ENCODE data around the gene ADGRD1. TPM values are rescaled to one million over a fixed set of nuclear protein-coding genes. Genes with fewer than 3 reads are reported as not detected.

Gene ADGRD1
- total RNA-seq, 1 donor from 2014 or later, result 1.7 TPM

DNA sequence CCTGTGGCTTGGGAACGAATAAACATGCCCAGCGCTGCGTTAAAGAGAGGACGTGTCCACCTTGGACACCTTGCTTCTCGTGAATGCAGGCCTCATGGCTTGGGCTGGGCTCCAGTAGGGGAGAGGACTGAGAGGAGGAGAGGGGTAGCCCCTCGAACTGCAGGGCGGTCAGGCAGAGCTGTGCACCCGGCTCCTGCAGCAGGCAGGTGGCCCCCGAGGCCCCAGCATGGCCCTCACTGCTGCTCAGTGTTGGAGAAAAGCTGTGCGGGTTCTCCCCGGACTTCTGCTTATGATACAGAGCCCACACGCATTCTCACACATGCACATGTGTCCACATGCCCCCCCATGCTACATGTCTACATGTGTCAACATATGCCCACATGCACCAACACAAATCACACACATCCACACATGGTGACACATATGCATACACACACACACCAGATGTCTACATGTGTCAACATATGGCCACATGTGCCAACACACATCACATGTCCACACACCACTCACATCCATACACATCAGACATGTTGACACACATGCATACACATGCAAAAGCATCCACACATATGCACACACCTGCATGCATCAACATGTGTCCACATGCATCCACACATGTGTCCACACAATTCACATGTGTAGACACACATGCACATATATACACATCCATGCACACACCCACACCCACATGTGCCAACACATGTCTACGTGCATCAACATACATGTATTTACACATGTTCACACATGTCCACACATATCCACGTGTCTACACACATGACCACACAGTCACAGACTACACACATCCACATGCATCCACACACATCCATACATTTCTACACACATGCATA lies 3.0 kb downstream of the ADGRD1 start:
- H3K4me1 Mint-ChIP-seq (ENCODE audit: unreplicated experiment), result no peaks in the 10 kb centered on the region
- H3K27me3 Mint-ChIP-seq (ENCODE audit: unreplicated experiment), result peaks cover 1% of the 10 kb centered on the region

GRCh38 chr12:130957304-130957621 lies 3.6 kb downstream of the ADGRD1 start:
- H3K9me3 Mint-ChIP-seq (ENCODE audit: unreplicated experiment), result no peaks in the 10 kb centered on the region
- peaks cover 1% of the 10 kb centered on the region for H3K27me3 Mint-ChIP-seq (ENCODE audit: unreplicated experiment)
- no peaks in the 10 kb centered on the region for H3K4me1 Mint-ChIP-seq (ENCODE audit: unreplicated experiment)

More for the DNA sequence above, 3.0 kb downstream of the ADGRD1 start:
- H3K36me3 Mint-ChIP-seq (ENCODE audit: low read depth, unreplicated experiment), result no peaks in the 10 kb centered on the region
- DNase-seq (ENCODE audit: low spot score), result no peak
- H3K27ac Mint-ChIP-seq (ENCODE audit: unreplicated experiment), result no peak overlapping the region
- H3K9me3 Mint-ChIP-seq (ENCODE audit: unreplicated experiment), result no peaks in the 10 kb centered on the region
- TF ChIP-seq CTCF (IDR thresholded peaks at IDR 0.05; ENCODE audit: unreplicated experiment), result no peak
- H3K4me3 Mint-ChIP-seq (ENCODE audit: unreplicated experiment), result no peak overlapping the region

GRCh38 chr12:130958557-130959140 lies 4.9 kb downstream of the ADGRD1 start:
- Mint-ChIP-seq H3K27me3 (ENCODE audit: unreplicated experiment) (peaks cover 1% of the 10 kb centered on the region), H3K4me3 (ENCODE audit: unreplicated experiment) (no peak overlapping the region), H3K36me3 (ENCODE audit: low read depth, unreplicated experiment) (no peaks in the 10 kb centered on the region), H3K9me3 (ENCODE audit: unreplicated experiment) (no peaks in the 10 kb centered on the region), H3K27ac (ENCODE audit: unreplicated experiment) (no peak overlapping the region), H3K4me1 (ENCODE audit: unreplicated experiment) (no peaks in the 10 kb centered on the region)
- no peak for DNase-seq (ENCODE audit: low spot score)
- no peak for TF ChIP-seq CTCF (IDR thresholded peaks at IDR 0.05; ENCODE audit: unreplicated experiment)

More at GRCh38 chr12:130957304-130957621, 3.6 kb downstream of the ADGRD1 start:
- Mint-ChIP-seq H3K4me3 (ENCODE audit: unreplicated experiment) (no peak overlapping the region), H3K27ac (ENCODE audit: unreplicated experiment) (no peak overlapping the region), H3K36me3 (ENCODE audit: low read depth, unreplicated experiment) (no peaks in the 10 kb centered on the region)
- DNase-seq (ENCODE audit: low spot score), result no peak
- no peak for TF ChIP-seq CTCF (IDR thresholded peaks at IDR 0.05; ENCODE audit: unreplicated experiment)

- Mint-ChIP-seq H3K9me3 (ENCODE audit: unreplicated experiment) (no peaks in the 10 kb centered on the region), H3K4me3 (ENCODE audit: unreplicated experiment) (no peak overlapping the region), H3K27ac (ENCODE audit: unreplicated experiment) (no peak overlapping the region), H3K27me3 (ENCODE audit: unreplicated experiment) (peaks cover 1% of the 10 kb centered on the region), H3K36me3 (ENCODE audit: low read depth, unreplicated experiment) (no peaks in the 10 kb centered on the region), H3K4me1 (ENCODE audit: unreplicated experiment) (no peaks in the 10 kb centered on the region)
- no peak for TF ChIP-seq CTCF (IDR thresholded peaks at IDR 0.05; ENCODE audit: unreplicated experiment)
- DNase-seq (ENCODE audit: low spot score), result no peak
Observed at GRCh38 chr12:130959632-130960031, 5.9 kb downstream of the ADGRD1 start.

DNA sequence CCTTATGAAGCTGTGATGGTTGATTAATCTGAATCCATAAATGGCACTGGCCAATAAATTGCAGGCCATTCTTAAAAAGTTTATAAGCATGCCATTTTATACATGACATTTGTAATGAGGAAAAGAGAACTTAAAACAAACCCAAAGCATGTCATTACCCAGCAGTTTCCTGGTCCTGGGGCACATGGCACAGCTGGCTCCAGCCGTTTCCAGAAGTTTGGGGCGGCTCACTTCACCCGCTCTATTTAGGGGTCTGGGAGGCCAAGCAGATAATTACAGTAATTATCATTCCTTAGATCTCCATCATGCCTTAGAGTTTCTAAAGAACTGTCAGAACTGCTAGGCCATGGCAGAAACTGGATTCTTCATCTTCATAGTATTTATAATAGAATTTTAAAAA lies 6.4 kb downstream of the ADGRD1 start:
- Mint-ChIP-seq H3K27ac (ENCODE audit: unreplicated experiment) (no peak overlapping the region), H3K36me3 (ENCODE audit: low read depth, unreplicated experiment) (no peaks in the 10 kb centered on the region), H3K9me3 (ENCODE audit: unreplicated experiment) (no peaks in the 10 kb centered on the region), H3K27me3 (ENCODE audit: unreplicated experiment) (peaks cover 1% of the 10 kb centered on the region), H3K4me1 (ENCODE audit: unreplicated experiment) (no peaks in the 10 kb centered on the region), H3K4me3 (ENCODE audit: unreplicated experiment) (no peak overlapping the region)
- no peak for TF ChIP-seq CTCF (IDR thresholded peaks at IDR 0.05; ENCODE audit: unreplicated experiment)
- no peak for DNase-seq (ENCODE audit: low spot score)

Measured in endothelial cell (in vitro differentiated cells).